Neuronal stem cell (in vitro differentiated cells): ENCODE data around the gene PRR29.

Source experiments
- DNase-seq: peaks from one replicate; pipeline ENCODE4 v3.0.0-alpha.2; 2013; ENCODE audit warnings: low spot score
- H2AFZ ChIP-seq: one replicate; pipeline ENCODE4 v1.6.1; 2013; ENCODE audit warnings: mild to moderate bottlenecking, low read length, inconsistent platforms
- H2AK5ac ChIP-seq: 2 replicates; pipeline ENCODE4 v1.6.1; 2013; ENCODE audit warnings: low read depth, mild to moderate bottlenecking, inconsistent platforms, low read length, moderate library complexity, mixed read lengths
- H2BK120ac ChIP-seq: 2 replicates; pipeline ENCODE4 v1.6.1; 2013; ENCODE audit warnings: low read depth, mild to moderate bottlenecking, inconsistent platforms, low read length, moderate library complexity, mixed read lengths
- H2BK12ac ChIP-seq: one replicate; pipeline ENCODE4 v1.6.1; 2013; ENCODE audit warnings: low read length, inconsistent platforms
- H2BK15ac ChIP-seq: 2 replicates; pipeline ENCODE4 v1.6.1; 2013; ENCODE audit warnings: mild to moderate bottlenecking, low read length, inconsistent platforms, mixed read lengths
- H2BK5ac ChIP-seq: one replicate; pipeline ENCODE4 v1.6.1; 2013; ENCODE audit warnings: inconsistent platforms, mild to moderate bottlenecking, low read length, moderate library complexity
- H3K14ac ChIP-seq: one replicate; pipeline ENCODE4 v1.6.1; 2013; ENCODE audit warnings: low read length, inconsistent platforms
- H3K18ac ChIP-seq: 2 replicates; pipeline ENCODE4 v1.6.1; 2013; ENCODE audit warnings: low read length, inconsistent platforms
- H3K23ac ChIP-seq: 2 replicates; pipeline ENCODE4 v1.6.1; 2013; ENCODE audit warnings: low read depth, mild to moderate bottlenecking, mixed read lengths, low read length, inconsistent platforms; ENCODE audit not compliant: poor library complexity
- H3K27ac ChIP-seq: replicated peaks from 3 replicates; pipeline ENCODE4 v1.5.1; 2013; ENCODE audit warnings: low read length, inconsistent platforms
- H3K27me3 ChIP-seq, 3 experiments: 2 replicates each; pipeline ENCODE4 v1.6.1; 2013; ENCODE audit warnings: low read length in 3 of 3, mild to moderate bottlenecking in 2 of 3, inconsistent platforms in 1 of 3, low read depth in 1 of 3, mixed read lengths in 1 of 3, moderate library complexity in 1 of 3; ENCODE audit not compliant: control insufficient read depth in 3 of 3, insufficient read depth in 3 of 3
- H3K36me3 ChIP-seq, 2 donors: replicated peaks in 1 of 2; 2 replicates each; pipeline ENCODE4 v1.6.1; 2013; ENCODE audit warnings: low read length in 2 of 2; ENCODE audit not compliant: control insufficient read depth in 2 of 2, insufficient read depth in 2 of 2
- H3K4ac ChIP-seq: 2 replicates; pipeline ENCODE4 v1.6.1; 2013; ENCODE audit warnings: inconsistent platforms, mild to moderate bottlenecking, low read length, moderate library complexity
- H3K4me1 ChIP-seq, 2 donors: 1 replicate in 1 of 2; 2 replicates in 1 of 2; pipeline ENCODE4 v1.6.1; 2013; ENCODE audit warnings: low read length in 2 of 2, low read depth in 1 of 2; ENCODE audit not compliant: control insufficient read depth in 2 of 2, insufficient read depth in 1 of 2
- H3K4me2 ChIP-seq: one replicate; pipeline ENCODE4 v1.6.1; 2013; ENCODE audit warnings: mild to moderate bottlenecking, low read length, inconsistent platforms; ENCODE audit not compliant: insufficient read depth, poor library complexity, severe bottlenecking
- H3K4me3 ChIP-seq, 2 donors: 2 replicates each; pipeline ENCODE4 v1.5.1; 2013; ENCODE audit warnings: low read length in 2 of 2, mild to moderate bottlenecking in 2 of 2, inconsistent platforms in 1 of 2, moderate library complexity in 1 of 2
- H3K79me1 ChIP-seq: one replicate; pipeline ENCODE4 v1.6.1; 2013; ENCODE audit warnings: low read depth, mild to moderate bottlenecking, inconsistent platforms, low read length, moderate library complexity
- H3K9ac ChIP-seq: one replicate; pipeline ENCODE4 v1.6.1; 2013; ENCODE audit warnings: mild to moderate bottlenecking, low read depth, low read length, inconsistent platforms; ENCODE audit not compliant: poor library complexity
- H3K9me3 ChIP-seq, 2 donors: replicated peaks in 1 of 2; 2 replicates each; pipeline versions ENCODE3 to v1.6.1; 2013; ENCODE audit warnings: low read length in 2 of 2, mild to moderate bottlenecking in 2 of 2, inconsistent platforms in 1 of 2, low read depth in 1 of 2, mixed read lengths in 1 of 2, moderate library complexity in 1 of 2; ENCODE audit not compliant: control insufficient read depth in 2 of 2, insufficient read depth in 1 of 2
- H4K8ac ChIP-seq: one replicate; pipeline ENCODE4 v1.6.1; 2013; ENCODE audit warnings: low read depth, mild to moderate bottlenecking, inconsistent platforms, low read length, moderate library complexity
- H4K91ac ChIP-seq: one replicate; pipeline ENCODE4 v1.6.1; 2013; ENCODE audit warnings: low read length, low read depth, mild to moderate bottlenecking, inconsistent platforms; ENCODE audit not compliant: poor library complexity
- WGBS, 2 donors: extraction: QIAGEN DNeasy Blood & Tissue Kit; methylation state at CpG; one replicate each; pipeline ENCODE4 v1.1.7; 2013; ENCODE audit warnings: missing lambda C conversion rate in 2 of 2, mixed read lengths in 1 of 2; ENCODE audit not compliant: insufficient read length in 2 of 2, insufficient replicate concordance in 1 of 2; ENCODE audit errors: extremely low coverage in 2 of 2; 5-methylcytosine and 5-hydroxymethylcytosine counted together

The PRR29 gene

GRCh38 chr17:64042700-64043485 lies 44.7 kb downstream of the PRR29 start:
- Histone ChIP-seq H2AFZ (no peak overlapping the region), H3K14ac (no peak overlapping the region), H3K9ac (no peak overlapping the region)

GRCh38 chr17:64045176-64045575 lies 47.0 kb downstream of the PRR29 start:
- H3K36me3 ChIP-seq: peaks cover 0 to 29% of the 10 kb centered on the region in 2 donors
- no peaks in the 10 kb centered on the region for H3K79me1 ChIP-seq
- no peak overlapping the region for H4K8ac ChIP-seq
- no peak overlapping the region for H2BK5ac ChIP-seq
- no peak overlapping the region for H3K9ac ChIP-seq
- H3K27me3 ChIP-seq: no peaks in the 10 kb centered on the region
- no peak overlapping the region for H2AFZ ChIP-seq
- H3K9me3 ChIP-seq: no peaks in the 10 kb centered on the region
- no peak overlapping the region for H3K18ac ChIP-seq
- no CpG with 5 or more reads among the region's 13 CpGs for WGBS, 2 donors
- H4K91ac ChIP-seq: no peak overlapping the region
- H3K4me3 ChIP-seq: no peak overlapping the region
- no peak overlapping the region for H2BK15ac ChIP-seq
- no peak overlapping the region for H2BK12ac ChIP-seq
- no peak overlapping the region for H2BK120ac ChIP-seq
- H3K23ac ChIP-seq: peak overlapping the region; percentile 59
- H3K4me2 ChIP-seq: no peak overlapping the region
- no peaks in the 10 kb centered on the region for H3K4me1 ChIP-seq
- no peak overlapping the region for H3K4ac ChIP-seq
- no peak overlapping the region for H3K27ac ChIP-seq
- no peak overlapping the region for H3K14ac ChIP-seq
- no peak for DNase-seq
- no peak overlapping the region for H2AK5ac ChIP-seq

More at GRCh38 chr17:64042700-64043485, 44.7 kb downstream of the PRR29 start:
- H3K27ac ChIP-seq: no peak overlapping the region
- no peak overlapping the region for H3K4me3 ChIP-seq
- WGBS, 2 donors: no CpG with 5 or more reads among the region's 12 CpGs
- H2BK15ac ChIP-seq: no peak overlapping the region
- H2AK5ac ChIP-seq: no peak overlapping the region
- no peak overlapping the region for H4K91ac ChIP-seq
- no peak overlapping the region for H4K8ac ChIP-seq
- no peak overlapping the region for H3K4me2 ChIP-seq
- no peak overlapping the region for H2BK120ac ChIP-seq
- no peak overlapping the region for H3K4ac ChIP-seq
- H3K4me1 ChIP-seq: peaks cover 0 to 2% of the 10 kb centered on the region in 2 donors
- no peak overlapping the region for H3K23ac ChIP-seq
- no peaks in the 10 kb centered on the region for H3K9me3 ChIP-seq
- H3K79me1 ChIP-seq: no peaks in the 10 kb centered on the region
- DNase-seq: no peak
- no peak overlapping the region for H3K18ac ChIP-seq
- H2BK5ac ChIP-seq: no peak overlapping the region
- peaks cover 0 to 29% of the 10 kb centered on the region in 2 donors for H3K36me3 ChIP-seq
- no peaks in the 10 kb centered on the region for H3K27me3 ChIP-seq
- no peak overlapping the region for H2BK12ac ChIP-seq

- Histone ChIP-seq H3K9ac (no peak overlapping the region), H3K36me3 (peaks cover 0 to 41% of the 10 kb centered on the region in 2 donors), H2AFZ (no peak overlapping the region), H3K27ac (no peak overlapping the region), H3K4me3 (peak overlapping the region in 1 of 2 donors; percentile 53), H3K14ac (no peak overlapping the region), H2BK5ac (no peak overlapping the region), H4K8ac (no peak overlapping the region), H2BK120ac (no peak overlapping the region), H3K4ac (no peak overlapping the region), H2AK5ac (no peak overlapping the region), H3K9me3 (no peaks in the 10 kb centered on the region), H2BK12ac (no peak overlapping the region), H4K91ac (no peak overlapping the region), H3K23ac (peak overlapping the region; percentile 44), H3K79me1 (no peaks in the 10 kb centered on the region), H2BK15ac (no peak overlapping the region), H3K4me2 (no peak overlapping the region), H3K18ac (no peak overlapping the region), H3K4me1 (no peaks in the 10 kb centered on the region), H3K27me3 (no peaks in the 10 kb centered on the region)
- no peak for DNase-seq
- no CpG with 5 or more reads among the region's 9 CpGs for WGBS, 2 donors
These were observed 50.7 kb downstream of the PRR29 start for GRCh38 chr17:64048805-64049204.

- Histone ChIP-seq H3K9ac (no peak overlapping the region), H3K4me2 (no peak overlapping the region), H2BK5ac (no peak overlapping the region), H3K9me3 (no peaks in the 10 kb centered on the region), H4K91ac (no peak overlapping the region), H2BK12ac (no peak overlapping the region), H2BK15ac (no peak overlapping the region), H3K27ac (no peak overlapping the region), H2BK120ac (no peak overlapping the region), H3K23ac (no peak overlapping the region), H3K36me3 (peaks cover 0 to 31% of the 10 kb centered on the region in 2 donors), H4K8ac (no peak overlapping the region), H3K79me1 (no peaks in the 10 kb centered on the region), H3K4me1 (no peaks in the 10 kb centered on the region), H3K14ac (no peak overlapping the region), H3K27me3 (no peaks in the 10 kb centered on the region), H2AFZ (no peak overlapping the region), H2AK5ac (no peak overlapping the region), H3K18ac (no peak overlapping the region), H3K4ac (no peak overlapping the region), H3K4me3 (no peak overlapping the region)
- WGBS, 2 donors: no CpG with 5 or more reads among the region's 1 CpG
- no peak for DNase-seq
These were observed 53.0 kb downstream of the PRR29 start for GRCh38 chr17:64051153-64051552.
